GM19452 (cell line): Measurements from ENCODE around the gene DEFB112.

Experiments
- ATAC-seq: cut with Tn5 transposase; IDR thresholded peaks from one replicate; pipeline ENCODE4 v1.9.1; 2021; ENCODE audit not compliant: unreplicated experiment

The DEFB112 gene

GRCh38 chr6:50003139-50003538 lies 46.6 kb downstream of the DEFB112 start:
- no peak for ATAC-seq

GRCh38 chr6:49995278-49995677 lies 54.5 kb downstream of the DEFB112 start:
- ATAC-seq: no peak
